ENCODE results near the gene PAPOLB. TPM values are rescaled to one million over a fixed set of nuclear protein-coding genes. Genes with fewer than 3 reads are reported as not detected.

Gene PAPOLB
- total and polyA plus RNA-seq, 4 donors = 0.01 to 1.9 (median 0.14) TPM

DNA sequence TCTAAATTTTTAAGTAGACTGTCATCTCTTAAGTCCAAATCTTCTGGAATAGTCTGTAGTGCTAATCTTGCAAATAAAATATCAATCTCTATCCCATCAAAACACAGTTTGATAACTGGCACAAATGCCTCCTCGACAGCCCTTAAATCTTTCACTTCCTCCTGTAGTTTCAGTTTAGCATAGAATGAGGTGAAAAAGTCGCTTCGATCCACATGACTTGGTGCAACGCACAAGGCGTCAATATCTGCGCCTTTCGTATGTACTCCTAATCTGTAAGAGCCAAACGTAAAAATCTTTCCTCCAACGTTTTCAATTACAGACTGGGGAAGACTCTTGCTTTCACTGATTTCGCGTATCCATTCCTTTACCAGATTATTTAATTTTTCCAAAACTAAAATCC is 603 bp downstream of the PAPOLB start:
- Histone ChIP-seq H3K27ac (ENCODE audit: low read depth in 1 of 2, low read length in 1 of 2) (no peak overlapping the region), H3K36me3 (ENCODE audit: control insufficient read depth in 4 of 4, insufficient read depth in 4 of 4, low read length in 4 of 4) (peaks cover 0 to 2% (median 0%) of the 10 kb centered on the region in 4 donors), H3K9me3 (ENCODE audit: control insufficient read depth in 4 of 4, insufficient read depth in 3 of 4, low read length in 3 of 4) (peaks cover 0 to 11% (median 4%) of the 10 kb centered on the region in 4 donors), H3K4me3 (no peak overlapping the region), H3K27me3 (ENCODE audit: control insufficient read depth in 3 of 3, insufficient read depth in 3 of 3, low read length in 2 of 3) (no peaks in the 10 kb centered on the region), H3K9ac (ENCODE audit: insufficient read depth in 1 of 2, low read length in 2 of 2) (no peak overlapping the region), H3K4me1 (ENCODE audit: control insufficient read depth in 5 of 5, insufficient read depth in 5 of 5, low read length in 5 of 5) (peaks cover 0 to 4% (median 0%) of the 10 kb centered on the region in 5 donors)
- TF ChIP-seq, protein P1, sequence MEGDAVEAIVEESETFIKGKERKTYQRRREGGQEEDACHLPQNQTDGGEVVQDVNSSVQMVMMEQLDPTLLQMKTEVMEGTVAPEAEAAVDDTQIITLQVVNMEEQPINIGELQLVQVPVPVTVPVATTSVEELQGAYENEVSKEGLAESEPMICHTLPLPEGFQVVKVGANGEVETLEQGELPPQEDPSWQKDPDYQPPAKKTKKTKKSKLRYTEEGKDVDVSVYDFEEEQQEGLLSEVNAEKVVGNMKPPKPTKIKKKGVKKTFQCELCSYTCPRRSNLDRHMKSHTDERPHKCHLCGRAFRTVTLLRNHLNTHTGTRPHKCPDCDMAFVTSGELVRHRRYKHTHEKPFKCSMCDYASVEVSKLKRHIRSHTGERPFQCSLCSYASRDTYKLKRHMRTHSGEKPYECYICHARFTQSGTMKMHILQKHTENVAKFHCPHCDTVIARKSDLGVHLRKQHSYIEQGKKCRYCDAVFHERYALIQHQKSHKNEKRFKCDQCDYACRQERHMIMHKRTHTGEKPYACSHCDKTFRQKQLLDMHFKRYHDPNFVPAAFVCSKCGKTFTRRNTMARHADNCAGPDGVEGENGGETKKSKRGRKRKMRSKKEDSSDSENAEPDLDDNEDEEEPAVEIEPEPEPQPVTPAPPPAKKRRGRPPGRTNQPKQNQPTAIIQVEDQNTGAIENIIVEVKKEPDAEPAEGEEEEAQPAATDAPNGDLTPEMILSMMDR (IDR thresholded peaks at IDR 0.05; ENCODE audit: control extremely low read depth, extremely low read depth) = no peak
- DNase-seq (no peak), ATAC-seq (ENCODE audit: insufficient read depth, low FRiP score) (no peak)
- 84 to 89% methylated on average over 11 of the region's 11 CpGs for WGBS, 2 donors

DNA sequence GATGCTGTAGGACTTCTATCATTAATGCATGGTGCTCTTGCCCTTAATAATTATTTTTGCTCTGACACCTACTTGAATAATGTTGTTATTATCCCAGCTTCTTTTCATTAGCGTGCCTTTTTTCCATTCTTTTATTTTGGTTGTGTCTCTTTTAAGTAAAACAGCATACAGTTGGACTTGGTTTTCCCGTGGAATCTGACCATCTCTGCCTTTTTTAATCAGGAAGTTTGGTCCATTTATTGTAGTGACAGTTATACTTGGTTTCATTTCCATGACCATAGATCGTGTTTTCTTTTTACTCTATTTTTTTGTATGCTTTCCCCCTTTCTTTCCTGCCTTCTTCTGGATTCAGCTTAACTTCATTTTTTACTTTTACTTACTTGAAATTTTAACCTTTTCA is 4.6 kb downstream of the PAPOLB start:
- TF ChIP-seq, protein P1 (IDR thresholded peaks at IDR 0.05; ENCODE audit: control extremely low read depth, extremely low read depth) = no peak
- Histone ChIP-seq H3K27ac (ENCODE audit: low read depth in 1 of 2, low read length in 1 of 2) (no peak overlapping the region), H3K4me3 (no peak overlapping the region), H3K9me3 (ENCODE audit: control insufficient read depth in 4 of 4, insufficient read depth in 3 of 4, low read length in 3 of 4) (peaks cover 0 to 7% (median 1%) of the 10 kb centered on the region in 4 donors), H3K9ac (ENCODE audit: insufficient read depth in 1 of 2, low read length in 2 of 2) (no peak overlapping the region), H3K36me3 (ENCODE audit: control insufficient read depth in 4 of 4, insufficient read depth in 4 of 4, low read length in 4 of 4) (peaks cover 0 to 2% (median 0%) of the 10 kb centered on the region in 4 donors), H3K4me1 (ENCODE audit: control insufficient read depth in 5 of 5, insufficient read depth in 5 of 5, low read length in 5 of 5) (peaks cover 0 to 5% (median 2%) of the 10 kb centered on the region in 5 donors), H3K27me3 (ENCODE audit: control insufficient read depth in 3 of 3, insufficient read depth in 3 of 3, low read length in 2 of 3) (no peaks in the 10 kb centered on the region)
- WGBS, 2 donors = 50 to 54% methylated on average over 3 of the region's 3 CpGs
- no peak for DNase-seq
- no peak for ATAC-seq (ENCODE audit: insufficient read depth, low FRiP score)

DNA sequence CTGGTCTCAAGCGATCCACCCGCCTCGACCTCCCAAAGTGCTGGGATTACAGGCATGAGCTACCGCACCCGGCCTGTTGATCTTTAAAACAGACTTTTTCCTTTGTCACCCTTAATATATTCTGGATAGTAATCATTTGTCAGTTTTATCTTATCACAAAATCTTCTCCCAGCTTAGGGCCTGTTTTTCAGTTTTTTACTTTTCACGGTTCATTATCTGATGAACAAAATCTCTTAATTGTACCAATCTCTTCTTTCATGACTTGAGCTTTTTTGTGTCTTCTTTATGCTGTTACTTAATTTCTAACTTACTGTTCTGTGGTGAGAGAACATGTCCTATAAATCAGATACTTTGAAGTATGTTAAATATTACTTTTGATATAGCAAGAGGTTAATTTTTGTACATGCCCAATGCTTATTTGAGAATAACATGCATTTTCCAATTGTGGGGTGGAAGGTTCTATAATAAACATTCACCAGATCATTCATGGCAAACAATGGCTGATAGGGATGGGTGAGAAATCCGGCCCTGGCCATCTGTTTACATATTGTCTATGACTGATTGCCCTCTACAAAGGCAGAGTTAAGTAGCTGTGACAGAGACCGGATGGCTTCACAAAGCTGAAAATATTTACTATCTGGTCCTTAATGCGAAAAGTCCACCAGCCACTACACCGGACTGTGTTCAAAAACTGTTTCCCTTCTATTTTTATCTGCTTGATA is 5.3 kb downstream of the PAPOLB start:
- WGBS, 2 donors = 69 to 77% methylated on average over 10 of the region's 10 CpGs
- ATAC-seq (ENCODE audit: insufficient read depth, low FRiP score) = no peak
- TF ChIP-seq, protein P1 (IDR thresholded peaks at IDR 0.05; ENCODE audit: control extremely low read depth, extremely low read depth) = no peak
- Histone ChIP-seq H3K9ac (ENCODE audit: insufficient read depth in 1 of 2, low read length in 2 of 2) (no peak overlapping the region), H3K36me3 (ENCODE audit: control insufficient read depth in 4 of 4, insufficient read depth in 4 of 4, low read length in 4 of 4) (peaks cover 0 to 3% (median under 1%) of the 10 kb centered on the region in 4 donors), H3K4me3 (no peak overlapping the region), H3K9me3 (ENCODE audit: control insufficient read depth in 4 of 4, insufficient read depth in 3 of 4, low read length in 3 of 4) (peaks cover 0 to 2% (median under 1%) of the 10 kb centered on the region in 4 donors), H3K27ac (ENCODE audit: low read depth in 1 of 2, low read length in 1 of 2) (no peak overlapping the region), H3K27me3 (ENCODE audit: control insufficient read depth in 3 of 3, insufficient read depth in 3 of 3, low read length in 2 of 3) (no peaks in the 10 kb centered on the region), H3K4me1 (ENCODE audit: control insufficient read depth in 5 of 5, insufficient read depth in 5 of 5, low read length in 5 of 5) (peaks cover 0 to 5% (median 4%) of the 10 kb centered on the region in 5 donors)
- DNase-seq = peak in 2 of 3 donors; percentile 79 to 89
